CD4-positive, alpha-beta T cell treated with Interferon gamma for 1 hour (primary cell): ENCODE data around the gene HAAO.

Source experiments
- DNase-seq: peaks from one replicate; pipeline ENCODE4 v3.0.0-alpha.2; 2020

The HAAO gene

DNA sequence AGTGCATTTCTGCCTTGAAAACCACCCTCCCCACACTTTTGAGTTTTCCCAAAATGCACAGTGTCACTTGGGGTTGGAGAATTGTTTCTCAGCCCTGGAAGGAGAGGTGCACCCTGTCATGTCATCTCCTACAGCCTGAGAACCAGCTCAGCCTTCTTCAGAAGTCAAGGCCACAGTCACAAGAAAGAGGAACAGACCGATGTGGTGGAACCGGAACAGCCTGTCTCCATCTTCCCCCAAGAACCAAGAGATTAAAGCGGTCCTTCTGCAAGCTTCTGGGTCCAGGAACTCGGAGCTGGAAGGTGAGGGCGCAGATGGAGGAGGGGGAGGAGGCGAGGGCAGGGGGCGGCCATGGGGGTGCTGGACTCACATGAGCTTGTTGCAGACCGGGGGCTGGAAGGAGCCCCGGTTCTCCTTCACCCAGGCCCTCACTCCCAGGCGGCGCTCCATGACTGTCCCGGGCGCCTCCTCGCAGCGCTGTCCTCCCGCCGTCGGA is 248 bp downstream of the HAAO start:
- DNase-seq, result no peak

GRCh38 chr2:42791606-42792005 is 777 bp downstream of the HAAO start:
- DNase-seq, result no peak

DNA sequence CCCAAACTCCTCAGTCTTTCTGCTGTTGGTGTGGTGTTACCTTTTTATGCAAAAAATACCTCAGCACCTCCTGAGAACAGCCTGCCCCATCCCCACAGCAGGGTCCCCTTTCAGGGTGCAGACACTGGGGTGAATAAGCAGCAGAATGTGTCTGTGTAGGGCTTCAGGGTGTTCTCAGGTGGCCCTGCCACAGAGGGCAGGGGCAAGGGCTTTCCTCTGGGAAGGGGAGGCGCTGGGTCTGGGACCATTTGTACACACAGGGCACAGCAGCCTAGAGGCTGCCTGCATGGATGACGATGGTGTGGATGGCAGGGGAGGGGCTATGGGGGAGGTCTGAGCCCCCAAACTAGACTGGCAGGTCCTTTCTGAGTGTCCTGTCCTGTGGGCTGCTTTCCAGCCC is 2.6 kb downstream of the HAAO start:
- DNase-seq, result no peak

- no peak for DNase-seq
These were observed 3.5 kb downstream of the HAAO start for GRCh38 chr2:42788882-42789281.

DNA sequence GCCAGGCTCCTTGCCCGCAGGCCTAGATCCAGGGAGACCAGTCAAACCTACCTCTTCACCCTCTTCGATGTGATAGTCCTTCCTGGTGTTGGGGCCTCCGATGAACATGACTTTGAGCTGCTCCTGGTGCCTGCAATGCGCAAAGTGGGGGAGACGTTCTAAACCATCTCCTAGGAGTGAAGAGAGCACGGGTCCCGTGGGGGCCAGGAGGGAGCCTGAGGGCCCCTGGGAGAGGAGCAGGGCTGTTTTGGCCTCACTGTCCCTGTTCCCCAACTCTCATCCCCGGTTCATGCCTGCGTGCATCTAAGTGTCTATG is 3.9 kb downstream of the HAAO start:
- no peak for DNase-seq

- DNase-seq, result no peak
These were observed 4.5 kb downstream of the HAAO start for GRCh38 chr2:42787788-42788477.

DNA sequence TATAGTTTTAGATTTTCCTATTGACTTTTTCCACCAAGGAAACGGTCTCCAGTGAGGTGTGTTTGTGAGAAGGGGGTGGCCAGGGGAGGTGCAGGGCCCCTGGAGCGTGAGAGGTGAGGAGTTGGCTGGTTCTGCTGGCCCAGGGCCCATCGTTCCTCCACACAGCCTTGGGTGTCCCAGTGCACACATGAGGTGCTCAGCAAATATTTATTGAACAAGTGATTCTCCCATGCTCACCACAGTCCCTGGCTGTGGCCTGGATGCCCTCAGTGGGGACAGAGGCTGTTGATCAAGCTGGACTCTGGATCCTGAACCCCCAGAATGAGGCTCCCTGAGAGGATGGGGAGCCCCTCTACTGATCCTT is 5.0 kb downstream of the HAAO start:
- DNase-seq, result no peak

- DNase-seq, result no peak
These were observed 5.6 kb downstream of the HAAO start for GRCh38 chr2:42786561-42787345.

- no peak for DNase-seq
These were observed 8.0 kb downstream of the HAAO start for GRCh38 chr2:42784204-42784880.

DNA sequence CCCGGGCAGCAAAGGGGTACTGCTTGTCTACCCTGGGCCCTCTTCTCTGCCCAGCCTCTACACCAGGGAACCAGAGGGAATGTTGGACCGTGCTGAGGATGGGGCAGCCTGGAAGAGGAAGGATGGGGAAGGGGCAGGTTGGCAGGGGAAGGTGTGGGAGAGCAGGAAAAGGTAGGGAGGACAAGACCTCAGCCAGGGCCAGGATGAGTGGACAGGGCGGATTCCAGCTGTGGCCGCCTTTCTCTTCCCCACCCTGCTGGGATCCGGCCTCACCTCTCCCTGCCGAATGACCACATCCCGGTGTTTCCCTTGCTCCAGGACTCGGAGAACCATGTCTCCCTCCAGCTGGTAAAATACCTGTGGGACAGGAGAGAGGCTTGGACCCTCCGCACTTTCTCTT is 8.9 kb downstream of the HAAO start:
- DNase-seq, result no peak

DNA sequence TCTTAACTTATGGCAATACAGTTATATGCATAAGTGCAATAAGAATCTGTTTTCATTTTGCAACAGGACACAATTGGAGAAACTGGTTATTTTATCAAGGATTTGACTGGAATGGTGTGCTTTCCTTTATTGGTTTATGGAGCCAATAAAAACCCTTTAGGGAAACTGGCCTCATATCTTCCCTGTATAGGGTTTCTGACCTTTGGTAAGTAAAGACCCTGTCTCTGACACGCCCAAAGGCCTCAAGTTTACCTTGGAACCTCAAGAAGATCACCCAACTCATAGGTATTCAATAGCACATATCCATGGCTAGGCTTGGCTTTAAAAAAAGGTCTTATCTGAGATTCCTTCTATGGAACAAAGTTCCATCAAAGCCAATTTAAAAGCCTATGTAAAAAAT is 11.2 kb downstream of the HAAO start:
- DNase-seq, result no peak

DNA sequence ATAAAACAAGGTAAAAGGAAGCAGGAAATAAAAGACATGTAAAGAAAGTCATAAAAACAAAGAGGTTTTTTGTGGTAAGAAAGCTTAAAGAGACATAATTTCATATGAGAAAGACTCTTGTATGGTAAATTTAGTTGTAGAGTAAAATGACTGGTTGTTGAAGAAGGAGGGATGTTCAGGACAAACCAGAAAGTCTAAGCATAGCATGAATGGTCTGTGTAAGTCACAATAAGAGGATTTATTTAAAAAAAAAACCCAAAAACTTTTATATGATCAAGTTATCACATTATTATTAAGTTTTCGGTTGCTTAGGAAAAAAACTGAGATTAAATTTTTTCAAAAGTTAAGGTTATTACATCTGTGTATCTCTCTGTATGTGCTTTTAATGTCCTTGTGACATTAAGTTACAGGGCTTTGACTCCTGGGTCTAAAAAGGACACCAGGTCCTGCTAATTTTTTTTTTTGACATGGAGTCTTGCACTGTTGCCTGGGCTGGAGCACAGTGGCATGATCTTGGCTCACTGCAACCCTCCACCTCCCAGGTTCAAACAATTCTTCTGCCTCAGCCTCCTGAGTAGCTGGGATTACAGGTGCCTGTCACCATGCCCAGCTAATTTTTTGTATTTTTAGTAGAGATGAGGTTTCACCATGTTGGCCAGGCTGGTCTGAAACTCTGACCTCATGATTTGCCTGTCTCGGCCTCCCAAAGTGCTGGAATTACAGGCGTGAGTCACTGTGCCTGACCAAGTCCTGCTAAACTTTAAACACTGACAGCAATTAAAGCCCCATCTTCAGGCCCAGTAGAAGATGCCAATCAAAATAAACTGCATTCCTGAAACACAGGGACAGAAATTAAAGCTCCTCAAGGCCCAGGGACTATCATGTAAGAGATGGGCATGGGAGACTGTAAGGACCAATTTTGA is 14.2 kb downstream of the HAAO start:
- no peak for DNase-seq

DNA sequence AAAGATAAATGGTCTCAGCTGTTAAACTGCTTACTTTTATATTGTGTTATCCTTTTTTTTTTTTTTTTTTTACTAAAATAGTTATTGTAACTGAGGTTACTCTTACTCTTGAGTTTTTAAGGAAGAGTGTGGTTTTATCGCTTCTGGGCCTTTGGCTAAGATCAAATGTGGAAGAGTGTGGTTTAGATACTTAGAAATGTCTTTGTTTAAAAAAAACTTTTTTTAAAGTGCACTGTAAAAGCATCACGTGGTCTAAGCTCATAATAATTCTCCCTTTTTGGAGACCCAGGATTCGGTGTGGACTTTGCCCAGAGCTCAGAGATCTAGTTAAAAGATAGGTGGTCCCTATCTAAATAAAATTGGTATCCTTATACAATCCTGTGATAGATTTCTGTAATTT is 16.6 kb downstream of the HAAO start:
- no peak for DNase-seq

GRCh38 chr2:42775186-42775585 is 17.2 kb downstream of the HAAO start:
- DNase-seq, result no peak

DNA sequence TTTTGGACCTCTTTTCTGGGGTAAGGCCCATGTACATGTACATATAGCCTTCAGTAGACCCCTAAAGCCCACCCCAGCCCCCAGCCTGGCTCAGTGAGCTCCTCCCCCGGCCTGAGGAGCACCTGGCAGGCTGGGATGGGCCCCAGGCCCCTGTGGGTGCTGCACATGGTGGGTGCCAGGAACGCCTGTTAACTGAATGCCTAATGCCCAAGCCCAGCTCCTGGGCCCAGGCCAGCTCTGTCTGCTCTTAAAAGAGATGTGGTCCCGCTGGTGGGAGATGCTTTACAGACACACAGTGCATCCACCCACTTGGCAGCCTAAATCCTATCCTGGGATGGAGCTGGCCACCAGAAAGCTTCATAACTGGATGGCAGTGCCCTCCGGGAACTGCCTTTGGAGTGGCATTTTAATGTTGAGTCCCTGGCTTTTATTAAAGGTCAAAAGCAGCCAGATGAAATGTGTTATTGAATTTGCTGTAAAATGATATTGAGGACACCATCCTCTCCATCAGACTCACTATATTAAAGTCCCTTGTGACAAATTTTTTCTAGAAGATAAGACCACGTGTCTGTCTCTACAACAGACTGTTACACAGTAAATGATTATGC is 20.7 kb downstream of the HAAO start:
- no peak for DNase-seq

- no peak for DNase-seq
These were observed 21.9 kb downstream of the HAAO start for GRCh38 chr2:42770288-42771131.

DNA sequence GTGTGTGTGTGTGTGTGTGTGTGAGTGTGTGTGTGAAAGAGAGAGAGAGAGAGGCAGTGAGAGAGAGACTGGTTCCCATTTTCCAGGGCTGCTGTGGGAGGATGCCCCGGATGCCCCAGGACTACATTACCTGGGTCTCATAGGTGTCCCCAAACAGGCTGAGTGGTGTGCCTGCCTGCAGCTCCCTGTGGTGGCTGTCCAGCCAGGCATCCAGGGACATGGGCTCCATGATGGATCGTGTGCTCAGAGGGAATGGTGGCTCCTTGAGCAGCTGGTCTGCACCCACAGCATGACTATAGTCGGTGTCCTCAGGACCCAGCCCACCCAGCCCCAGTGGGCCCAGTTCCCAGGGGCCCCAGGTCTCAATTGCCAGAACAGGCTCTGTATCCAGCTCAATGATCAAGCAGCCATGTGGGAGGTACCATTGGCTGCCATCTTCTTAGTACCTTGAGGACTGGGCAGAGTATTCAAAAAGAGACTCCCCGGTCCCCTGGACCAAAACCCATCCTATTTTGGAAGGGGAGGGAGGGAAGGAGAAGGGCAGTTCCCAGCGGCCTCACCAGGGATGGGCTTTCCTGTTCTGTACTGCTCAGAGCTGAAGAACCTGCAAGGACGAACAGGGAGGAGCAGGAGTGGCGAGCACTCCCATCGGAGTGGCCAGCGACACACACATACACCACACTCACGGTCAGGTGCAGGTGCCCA is 22.6 kb downstream of the HAAO start:
- no peak for DNase-seq

- DNase-seq, result no peak
These were observed 23.6 kb downstream of the HAAO start for GRCh38 chr2:42768706-42769256.

DNA sequence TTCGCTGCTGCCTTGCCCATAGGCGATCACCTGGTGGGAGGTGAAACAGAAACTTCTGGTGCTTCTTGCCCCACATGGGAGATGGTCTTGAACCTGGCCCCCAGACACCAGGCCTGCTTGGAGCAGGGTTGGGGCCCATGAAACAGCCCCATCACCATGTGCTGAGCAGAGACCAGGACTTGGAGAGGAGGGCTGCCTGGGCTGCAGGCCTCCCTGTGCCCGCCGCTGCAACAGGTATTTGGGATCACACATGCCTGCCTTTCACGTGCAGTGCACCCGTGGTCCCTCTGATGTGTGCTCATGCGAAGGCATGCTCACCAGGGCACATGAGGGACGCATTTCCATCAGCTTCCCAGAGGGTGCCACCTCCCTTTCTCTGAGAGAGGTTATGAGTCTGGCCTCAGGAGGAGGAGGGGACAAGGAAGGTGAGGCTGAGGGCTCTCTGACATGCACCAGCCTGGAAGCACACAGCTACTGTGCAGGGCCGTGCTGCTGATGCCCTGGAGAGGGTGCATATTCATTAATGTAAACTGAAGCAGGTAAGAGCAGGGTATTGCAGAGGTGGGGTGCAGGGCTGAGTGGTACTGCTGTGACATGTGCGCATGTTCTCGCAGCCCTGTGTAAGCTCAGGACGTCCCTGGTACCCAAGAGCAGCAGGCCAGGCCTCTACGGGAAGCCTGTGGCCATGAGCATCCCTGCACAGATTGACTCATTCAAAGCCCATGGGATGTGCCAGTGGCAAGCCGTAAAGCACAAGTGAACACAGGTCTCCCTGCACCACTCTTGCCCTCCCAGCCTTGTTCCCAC is 24.3 kb downstream of the HAAO start:
- DNase-seq, result no peak
